Cardiac muscle cell (in vitro differentiated cells and primary cell): Measurements from ENCODE around the gene PHLPP1. TPM values are rescaled to one million over a fixed set of nuclear protein-coding genes. Genes with fewer than 3 reads are reported as not detected.

Source experiments
- DNase-seq, 2 donors: peaks; one replicate each; pipeline versions ENCODE4 v3.0.0 to v3.0.0-alpha.2; 2010 to 2017; ENCODE audit warnings: low read depth in 1 of 2, low spot score in 1 of 2
- H3K27ac ChIP-seq: fragments of 200-600 bp; sonication (generic); 2 replicates; pipeline ENCODE4 v1.5.1; 2016
- H3K27me3 ChIP-seq: fragments of 200-600 bp; sonication (generic); 2 replicates; pipeline ENCODE4 v1.6.0; 2016; ENCODE audit warnings: control low read depth
- H3K36me3 ChIP-seq: fragments of 200-600 bp; sonication (generic); 2 replicates; pipeline ENCODE4 v1.5.1; 2016; ENCODE audit warnings: control low read depth
- H3K4me1 ChIP-seq: fragments of 200-600 bp; sonication (generic); 2 replicates; pipeline ENCODE4 v1.8.1; 2017; ENCODE audit warnings: low read depth, mild to moderate bottlenecking, mixed run types
- H3K4me3 ChIP-seq: fragments of 200-600 bp; sonication (generic); 2 replicates; pipeline ENCODE4 v1.5.1; 2016; ENCODE audit warnings: mild to moderate bottlenecking
- H3K9me3 ChIP-seq: fragments of 200-600 bp; sonication (generic); 2 replicates; pipeline ENCODE4 v1.5.1; 2017; ENCODE audit warnings: low read depth, mild to moderate bottlenecking, control low read depth
- polyA plus RNA-seq: library from polyadenylated mRNA; unstranded; fragments of >200 nt; fragmentation: Nextera tagmentation; extraction: Ambion mirVana; gene quantifications from 2 replicates; pipeline ENCODE4 v1.2.1, GENCODE V29; 2016
- total RNA-seq: library from RNA; depleted of rRNA; stranded (reverse); fragments of >200 nt; gene quantifications from 2 replicates; pipeline ENCODE4 v1.2.3, GENCODE V29; 2016
- TF ChIP-seq, protein P1 (sequence below): IDR thresholded peaks from 2 replicates; pipeline ENCODE4 v1.5.1; 2012; ENCODE audit warnings: low read depth, mild to moderate bottlenecking, low read length

PHLPP1 gene
- total and polyA plus RNA-seq, 2 experiments from 2014 or later: 6.3 to 25.8 TPM

DNA sequence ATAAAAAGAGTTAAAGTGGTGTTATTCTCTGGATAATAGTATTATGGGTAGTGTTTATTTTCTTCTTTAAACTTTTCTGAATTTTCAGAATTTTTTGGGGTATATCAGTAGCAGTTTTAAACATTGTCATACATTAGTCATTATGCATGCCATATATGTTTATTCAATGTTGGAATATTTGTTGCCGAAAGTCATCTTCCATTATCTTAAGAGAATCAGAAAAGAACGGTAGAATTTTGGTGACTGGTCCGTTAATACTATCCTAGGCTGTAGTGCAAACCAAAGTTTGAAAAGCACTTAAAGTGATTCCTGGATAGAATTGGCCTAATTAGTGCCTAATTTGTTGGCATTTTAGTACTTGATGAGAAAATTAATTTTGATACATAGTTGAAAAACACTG lies 244.1 kb downstream of the PHLPP1 start:
- Histone ChIP-seq H3K4me1 (peaks cover under 1% of the 10 kb centered on the region), H3K4me3 (no peak overlapping the region), H3K9me3 (no peaks in the 10 kb centered on the region), H3K27ac (no peak overlapping the region), H3K27me3 (no peaks in the 10 kb centered on the region), H3K36me3 (peaks cover 7% of the 10 kb centered on the region)
- TF ChIP-seq, protein P1, sequence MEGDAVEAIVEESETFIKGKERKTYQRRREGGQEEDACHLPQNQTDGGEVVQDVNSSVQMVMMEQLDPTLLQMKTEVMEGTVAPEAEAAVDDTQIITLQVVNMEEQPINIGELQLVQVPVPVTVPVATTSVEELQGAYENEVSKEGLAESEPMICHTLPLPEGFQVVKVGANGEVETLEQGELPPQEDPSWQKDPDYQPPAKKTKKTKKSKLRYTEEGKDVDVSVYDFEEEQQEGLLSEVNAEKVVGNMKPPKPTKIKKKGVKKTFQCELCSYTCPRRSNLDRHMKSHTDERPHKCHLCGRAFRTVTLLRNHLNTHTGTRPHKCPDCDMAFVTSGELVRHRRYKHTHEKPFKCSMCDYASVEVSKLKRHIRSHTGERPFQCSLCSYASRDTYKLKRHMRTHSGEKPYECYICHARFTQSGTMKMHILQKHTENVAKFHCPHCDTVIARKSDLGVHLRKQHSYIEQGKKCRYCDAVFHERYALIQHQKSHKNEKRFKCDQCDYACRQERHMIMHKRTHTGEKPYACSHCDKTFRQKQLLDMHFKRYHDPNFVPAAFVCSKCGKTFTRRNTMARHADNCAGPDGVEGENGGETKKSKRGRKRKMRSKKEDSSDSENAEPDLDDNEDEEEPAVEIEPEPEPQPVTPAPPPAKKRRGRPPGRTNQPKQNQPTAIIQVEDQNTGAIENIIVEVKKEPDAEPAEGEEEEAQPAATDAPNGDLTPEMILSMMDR: no peak
- DNase-seq: no peak

DNA sequence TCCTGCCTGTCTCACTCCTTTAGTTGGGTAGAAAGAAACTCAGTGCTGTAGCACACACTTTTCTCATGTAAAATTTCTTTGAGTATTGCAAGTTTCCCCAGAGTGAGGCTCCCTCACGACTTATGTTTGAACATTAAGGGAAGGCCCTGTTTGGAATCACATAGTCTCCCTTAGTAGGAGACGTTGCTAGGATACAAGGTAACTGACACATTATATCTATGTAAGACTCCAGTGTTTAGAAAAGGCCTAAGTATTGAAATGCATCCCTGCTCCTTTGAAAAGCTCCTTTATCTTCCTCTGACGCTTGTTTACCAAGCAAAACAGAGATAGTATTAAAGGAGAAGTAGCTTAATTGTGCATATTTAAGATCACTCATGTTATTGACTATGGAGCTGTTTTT lies 248.2 kb downstream of the PHLPP1 start:
- Histone ChIP-seq H3K9me3 (no peaks in the 10 kb centered on the region), H3K27ac (no peak overlapping the region), H3K4me3 (no peak overlapping the region), H3K27me3 (no peaks in the 10 kb centered on the region), H3K36me3 (peaks cover 7% of the 10 kb centered on the region), H3K4me1 (no peaks in the 10 kb centered on the region)
- TF ChIP-seq, protein P1: no peak
- no peak for DNase-seq

DNA sequence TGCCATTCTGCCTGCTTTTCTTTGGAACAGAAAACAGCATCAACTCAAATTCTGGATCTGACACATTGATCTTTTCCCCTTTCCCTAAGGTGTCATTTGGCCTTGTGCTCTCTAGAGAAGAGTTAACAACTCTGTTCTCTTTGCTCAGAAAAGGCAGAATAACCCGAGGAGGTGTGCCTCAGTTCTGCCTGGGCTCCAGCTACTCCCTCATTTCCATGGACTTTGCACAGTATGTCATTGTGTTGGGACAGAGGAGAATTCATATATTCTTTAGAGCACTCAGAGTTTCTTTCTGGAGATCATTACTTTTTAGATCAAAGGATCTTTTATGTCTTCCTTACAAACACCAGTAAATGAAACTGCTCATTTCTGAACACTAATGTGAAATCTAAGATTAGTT lies 249.1 kb downstream of the PHLPP1 start:
- peaks cover 7% of the 10 kb centered on the region for H3K36me3 ChIP-seq
- TF ChIP-seq, protein P1: no peak
- H3K27me3 ChIP-seq: no peaks in the 10 kb centered on the region
- no peak overlapping the region for H3K27ac ChIP-seq
- H3K4me1 ChIP-seq: no peaks in the 10 kb centered on the region
- no peak for DNase-seq
- no peak overlapping the region for H3K4me3 ChIP-seq
- no peaks in the 10 kb centered on the region for H3K9me3 ChIP-seq

DNA sequence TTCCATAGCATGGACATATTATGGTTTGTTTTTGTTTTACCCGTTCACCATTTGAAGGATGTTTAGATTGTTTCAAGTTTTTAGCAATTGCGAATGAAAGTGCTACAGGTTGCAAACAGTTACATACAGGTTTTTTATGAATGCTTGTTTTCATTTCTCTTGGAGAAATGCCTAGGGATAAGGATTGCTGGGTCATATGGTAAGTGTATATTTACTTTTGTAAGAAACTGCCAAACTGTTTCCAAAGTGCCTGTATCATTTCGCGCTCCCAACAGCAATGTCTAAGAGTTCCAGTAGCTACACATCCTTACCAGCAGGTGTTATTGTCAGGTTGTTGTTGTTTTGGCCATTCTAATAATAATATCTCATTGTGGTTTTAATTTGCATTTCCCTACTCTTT lies 251.7 kb downstream of the PHLPP1 start:
- H3K4me3 ChIP-seq: no peak overlapping the region
- H3K4me1 ChIP-seq: no peaks in the 10 kb centered on the region
- H3K27me3 ChIP-seq: no peaks in the 10 kb centered on the region
- TF ChIP-seq, protein P1: no peak
- no peak for DNase-seq
- H3K27ac ChIP-seq: no peak overlapping the region
- H3K9me3 ChIP-seq: no peaks in the 10 kb centered on the region
- peaks cover 7% of the 10 kb centered on the region for H3K36me3 ChIP-seq

DNA sequence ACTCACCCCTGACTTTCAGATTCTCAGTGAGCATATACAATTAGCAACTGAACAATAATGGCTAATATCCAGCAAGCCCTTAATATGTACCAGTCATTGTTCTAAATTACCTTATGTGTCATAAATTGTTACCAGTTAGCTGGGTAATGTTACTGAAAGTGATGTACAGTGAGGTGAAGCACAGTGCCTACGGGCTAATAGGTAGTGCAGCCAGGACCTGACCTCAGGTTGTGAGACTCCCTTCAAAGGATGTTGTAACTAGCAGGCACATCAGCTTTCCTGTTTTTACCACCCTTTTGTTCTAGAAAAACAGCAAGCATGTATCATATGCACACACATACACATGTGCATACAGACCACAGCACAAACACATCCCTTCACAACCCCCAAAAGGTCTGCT lies 258.3 kb downstream of the PHLPP1 start:
- TF ChIP-seq, protein P1: no peak
- no peak overlapping the region for H3K27ac ChIP-seq
- peaks cover 10% of the 10 kb centered on the region for H3K36me3 ChIP-seq

GRCh38 chr18:62974388-62974787 lies 259.0 kb downstream of the PHLPP1 start:
- H3K27me3 ChIP-seq: no peaks in the 10 kb centered on the region
- no peak overlapping the region for H3K4me3 ChIP-seq
- DNase-seq: no peak
- TF ChIP-seq, protein P1: no peak
- H3K36me3 ChIP-seq: peaks cover 15% of the 10 kb centered on the region
- H3K27ac ChIP-seq: no peak overlapping the region
- H3K9me3 ChIP-seq: no peaks in the 10 kb centered on the region
- H3K4me1 ChIP-seq: no peaks in the 10 kb centered on the region

More for the DNA sequence above, 258.3 kb downstream of the PHLPP1 start:
- Histone ChIP-seq H3K27me3 (no peaks in the 10 kb centered on the region), H3K9me3 (no peaks in the 10 kb centered on the region), H3K4me1 (no peaks in the 10 kb centered on the region), H3K4me3 (no peak overlapping the region)
- no peak for DNase-seq
